Muscle of arm (tissue), 12 donors: ENCODE measurements around the gene GAB2. TPM values are rescaled to one million over a fixed set of nuclear protein-coding genes. Genes with fewer than 3 reads are reported as not detected.
A peak's percentile ranks its signal among the peaks of the same experiment; 100 is the strongest.
"Not testable (repeated sequence)": the region's sequence is repeated elsewhere in the genome, so short reads cannot be mapped to it uniquely, and the experiment has no call there.

Source experiments
- DNase-seq: peaks from one replicate; pipeline ENCODE4 v3.0.0-alpha.2; 2013
- polyA plus RNA-seq, 12 donors: library from polyadenylated mRNA; unstranded; fragments of 120-200 nt; gene quantifications; one replicate each; pipeline ENCODE4 v1.2.1, GENCODE V29; 2013; ENCODE audit not compliant: insufficient read length in 12 of 12

GAB2 gene
- polyA plus RNA-seq, 12 donors, result 11.2 to 19.4 (median 12.9) TPM; not detected in 1

- no peak for DNase-seq
Observed at GRCh38 chr11:78289552-78290292, 127.9 kb downstream of the GAB2 start.

- no peak for DNase-seq
Observed at GRCh38 chr11:78284260-78284659, 133.4 kb downstream of the GAB2 start.

- no peak for DNase-seq
Observed at GRCh38 chr11:78282821-78283220, 134.8 kb downstream of the GAB2 start.

GRCh38 chr11:78281511-78281910 is 136.1 kb downstream of the GAB2 start:
- no peak for DNase-seq

- no peak for DNase-seq
Observed at GRCh38 chr11:78277314-78277994, 140.2 kb downstream of the GAB2 start.

- DNase-seq, result no peak
Observed at GRCh38 chr11:78276311-78276710, 141.3 kb downstream of the GAB2 start.

- DNase-seq, result no peak
Observed at GRCh38 chr11:78274739-78275138, 142.9 kb downstream of the GAB2 start.

GRCh38 chr11:78272625-78273269 is 144.9 kb downstream of the GAB2 start:
- not testable (repeated sequence) for DNase-seq

GRCh38 chr11:78271801-78272200 is 145.8 kb downstream of the GAB2 start:
- not testable (repeated sequence) for DNase-seq

- no peak for DNase-seq
Observed at GRCh38 chr11:78270971-78271370, 146.6 kb downstream of the GAB2 start.

- no peak for DNase-seq
Observed at GRCh38 chr11:78269806-78270205, 147.8 kb downstream of the GAB2 start.

- peak; percentile 79 for DNase-seq
Observed at GRCh38 chr11:78268591-78269410, 148.8 kb downstream of the GAB2 start.

- no peak for DNase-seq
Observed at GRCh38 chr11:78266451-78266850, 151.2 kb downstream of the GAB2 start.

- no peak for DNase-seq
Observed at GRCh38 chr11:78265326-78265725, 152.3 kb downstream of the GAB2 start.

GRCh38 chr11:78262691-78263090 is 154.9 kb downstream of the GAB2 start:
- peak; percentile 41 for DNase-seq

GRCh38 chr11:78262238-78262637 is 155.4 kb downstream of the GAB2 start:
- DNase-seq, result no peak

- no peak for DNase-seq
Observed at GRCh38 chr11:78261828-78262227, 155.8 kb downstream of the GAB2 start.

- DNase-seq, result no peak
Observed at GRCh38 chr11:78261367-78261766, 156.3 kb downstream of the GAB2 start.

GRCh38 chr11:78259777-78260487 is 157.7 kb downstream of the GAB2 start:
- DNase-seq, result no peak

GRCh38 chr11:78257654-78258053 is 160.0 kb downstream of the GAB2 start:
- no peak for DNase-seq

- peak; percentile 26 for DNase-seq
Observed at GRCh38 chr11:78256962-78257361, 160.7 kb downstream of the GAB2 start.
